Testis (tissue), 3 donors: ENCODE data around the gene ABCD4. TPM values are rescaled to one million over a fixed set of nuclear protein-coding genes. Genes with fewer than 3 reads are reported as not detected.

Experiments used
- DNase-seq: peaks from one replicate; pipeline ENCODE4 v3.0.0-alpha.2; 2019
- H3K27ac ChIP-seq, 2 donors: fragments of 200-600 bp; sonication (generic); one replicate each; pipeline ENCODE4 v1.5.1; 2019
- H3K27me3 ChIP-seq: fragments of 200-600 bp; sonication (generic); one replicate; pipeline ENCODE4 v1.5.1; 2019
- H3K36me3 ChIP-seq: fragments of 200-600 bp; sonication (generic); one replicate; pipeline ENCODE4 v1.5.1; 2017; ENCODE audit warnings: low read depth; ENCODE audit errors: missing control alignments
- H3K4me1 ChIP-seq: fragments of 200-600 bp; sonication (generic); one replicate; pipeline ENCODE4 v1.5.1; 2019
- H3K4me3 ChIP-seq, 2 donors: fragments of 200-600 bp; sonication (generic); one replicate each; pipeline ENCODE4 v1.5.1; 2017 to 2019
- H3K9me3 ChIP-seq: fragments of 200-600 bp; sonication (generic); one replicate; pipeline ENCODE4 v1.5.1; 2017
- CTCF ChIP-seq, 3 experiments: fragments of 450-650 bp in 2 of 3; fragments of 200-600 bp in 1 of 3; sonication (generic) in 1 of 3; IDR thresholded peaks; one replicate each; pipeline ENCODE4 v1.5.1; 2016 to 2019; ENCODE audit warnings: antibody characterized with exemption in 3 of 3, mild to moderate bottlenecking in 2 of 3, moderate library complexity in 1 of 3
- POLR2A ChIP-seq: fragments of 450-650 bp; IDR thresholded peaks from one replicate; pipeline ENCODE4 v1.6.1; 2017; ENCODE audit warnings: antibody characterized with exemption, mild to moderate bottlenecking, moderate library complexity
- WGBS, 2 donors: methylation state at CpG; one replicate each; pipeline ENCODE4 v1.1.5; 2018; 5-methylcytosine and 5-hydroxymethylcytosine counted together
- intact Hi-C: fragments of 100-400 bp; cut with DNase I; formaldehyde crosslinking; loops from one replicate; pipeline ENCODE4 v1.15.1; 2023; ENCODE audit warnings: low total_unique reads
- polyA plus RNA-seq: library from polyadenylated mRNA; stranded (reverse); fragments of 350-450 nt; fragmentation: Illumina TruSeq; extraction: RNeasy Lipid Tissue Mini Kit (QIAGEN cat#74804); gene quantifications from one replicate; pipeline ENCODE4 v1.2.3, GENCODE V29; 2014; ENCODE audit warnings: low read depth, low replicate concordance; ENCODE audit not compliant: insufficient read depth
- total RNA-seq, 2 donors: library from RNA; depleted of rRNA; stranded (reverse); fragments of >200 nt; gene quantifications; one replicate each; pipeline ENCODE4 v1.2.3, GENCODE V29; 2016

ABCD4 gene
- total and polyA plus RNA-seq, 3 donors from 2014 or later = 53.8 to 89.4 (median 86.7) TPM

DNA sequence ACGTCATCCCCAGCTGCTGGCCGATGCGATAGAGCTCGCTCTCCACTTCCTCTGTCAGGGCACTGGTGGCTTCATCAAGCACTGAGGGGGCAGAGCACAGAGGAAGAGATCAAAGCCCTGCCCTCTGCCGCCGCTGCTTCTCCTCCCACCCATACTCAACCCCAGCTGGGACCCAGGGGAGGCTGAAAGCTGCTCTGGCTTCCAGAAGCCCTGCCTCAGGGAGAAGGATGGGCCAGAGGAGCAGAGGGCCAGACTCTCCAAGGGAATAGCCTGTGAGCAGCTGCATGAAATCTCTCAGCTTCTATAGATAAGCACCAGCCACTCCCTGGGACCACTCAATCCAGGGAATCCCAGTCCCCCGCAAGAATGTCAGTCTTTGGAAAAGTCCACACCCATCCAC lies 16.0 kb downstream of the ABCD4 start:
- WGBS, 2 donors = 77 to 92% methylated on average over 3 to 7 of the region's 7 CpGs
- Histone ChIP-seq H3K4me3 (no peak overlapping the region), H3K36me3 (no peaks in the 10 kb centered on the region)

GRCh38 chr14:74281069-74281468 lies 21.7 kb downstream of the ABCD4 start:
- Histone ChIP-seq H3K4me1 (no peaks in the 10 kb centered on the region), H3K4me3 (no peak overlapping the region), H3K27ac (no peak overlapping the region), H3K36me3 (no peaks in the 10 kb centered on the region), H3K27me3 (no peaks in the 10 kb centered on the region), H3K9me3 (no peaks in the 10 kb centered on the region)
- no peak for DNase-seq
- intact Hi-C loops = no loop called here
- 91 to 100% methylated on average over 2 of the region's 2 CpGs for WGBS, 2 donors
- TF ChIP-seq POLR2A = no peak
- TF ChIP-seq CTCF (IDR thresholded peaks at IDR 0.05) = no peak

More for the DNA sequence above, 16.0 kb downstream of the ABCD4 start:
- TF ChIP-seq POLR2A (no peak), CTCF (IDR thresholded peaks at IDR 0.05) (no peak)
- no peaks in the 10 kb centered on the region for H3K9me3 ChIP-seq
- H3K4me1 ChIP-seq = no peaks in the 10 kb centered on the region
- intact Hi-C loops = no loop called here
- H3K27me3 ChIP-seq = no peaks in the 10 kb centered on the region
- H3K27ac ChIP-seq = no peak overlapping the region
- no peak for DNase-seq

- WGBS, 2 donors = 96% methylated on average over 2 of the region's 2 CpGs; no CpG with 5 or more reads in 1 of the 2 donors
- H3K4me1 ChIP-seq = no peaks in the 10 kb centered on the region
- TF ChIP-seq CTCF (IDR thresholded peaks at IDR 0.05) (no peak), POLR2A (no peak)
- intact Hi-C loops = no loop called here
- no peaks in the 10 kb centered on the region for H3K27me3 ChIP-seq
- no peaks in the 10 kb centered on the region for H3K9me3 ChIP-seq
- H3K36me3 ChIP-seq = no peaks in the 10 kb centered on the region
- no peak overlapping the region for H3K27ac ChIP-seq
- no peak overlapping the region for H3K4me3 ChIP-seq
- DNase-seq = no peak
Observed at GRCh38 chr14:74278080-74278479, 24.7 kb downstream of the ABCD4 start.

DNA sequence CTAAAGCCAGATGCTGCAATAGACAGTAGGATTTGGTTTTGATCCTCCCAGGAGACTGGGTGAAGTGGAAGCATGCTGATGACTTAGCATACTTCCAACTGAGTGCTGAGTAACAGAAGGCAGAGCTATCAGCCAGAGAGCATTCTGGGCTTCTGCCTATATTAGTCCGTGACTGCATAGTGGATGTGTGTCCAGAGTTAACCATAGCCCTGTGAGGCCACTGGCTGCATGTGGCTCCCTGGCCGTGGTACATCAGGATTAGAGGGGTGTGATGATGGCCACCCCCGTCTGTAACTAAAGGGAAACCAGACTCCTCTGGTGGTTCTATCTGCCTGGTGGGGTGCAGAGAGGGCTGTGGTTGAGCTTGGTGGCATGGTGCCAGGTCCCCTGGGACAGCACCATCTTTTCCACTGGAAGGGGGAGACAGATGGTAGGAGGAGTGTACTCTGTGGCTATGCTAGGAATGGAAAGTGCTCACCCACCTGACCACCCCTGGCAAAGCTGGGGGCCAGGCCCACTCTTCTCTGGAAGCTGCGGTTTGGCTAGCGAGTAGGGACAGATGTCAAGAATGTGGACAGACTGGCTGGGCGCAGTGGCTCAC lies 27.4 kb downstream of the ABCD4 start:
- 74 to 84% methylated on average over 4 to 6 of the region's 6 CpGs for WGBS, 2 donors

More for the DNA sequence above, 27.4 kb downstream of the ABCD4 start:
- H3K27ac ChIP-seq = no peak overlapping the region
- TF ChIP-seq POLR2A = no peak
- no peak for TF ChIP-seq CTCF (IDR thresholded peaks at IDR 0.05)
- intact Hi-C loops = no loop called here
- H3K27me3 ChIP-seq = no peaks in the 10 kb centered on the region
- H3K4me3 ChIP-seq = no peak overlapping the region
- H3K36me3 ChIP-seq = no peaks in the 10 kb centered on the region
- no peaks in the 10 kb centered on the region for H3K9me3 ChIP-seq
- DNase-seq = no peak
- no peaks in the 10 kb centered on the region for H3K4me1 ChIP-seq
